Keratinocyte (primary cell): Measurements from ENCODE around the gene SF3A1. TPM values are rescaled to one million over a fixed set of nuclear protein-coding genes. Genes with fewer than 3 reads are reported as not detected.

Experiments
- DNase-seq: peaks from one replicate; pipeline ENCODE4 v3.0.0-alpha.2; 2011; ENCODE audit warnings: low read depth, missing footprints, low spot score
- FAIRE-seq: peaks from 2 replicates; lab custom pipeline; 2011; peaks lifted over from hg19 to GRCh38; lab: Jason Lieb, UNC
- H2AFZ ChIP-seq: 2 replicates; pipeline ENCODE4 v1.6.0; 2012; ENCODE audit warnings: low read length, control low read depth, inconsistent platforms; ENCODE audit not compliant: control insufficient read depth
- H3K27ac ChIP-seq: 2 replicates; pipeline ENCODE4 v1.5.1; 2011; ENCODE audit warnings: low read length; ENCODE audit not compliant: control insufficient read depth, insufficient read depth
- H3K27me3 ChIP-seq: 3 replicates; pipeline ENCODE4 v1.6.0; 2011; ENCODE audit warnings: low read length; ENCODE audit not compliant: control insufficient read depth, insufficient read depth; ENCODE audit errors: extremely low read depth
- H3K36me3 ChIP-seq, 2 experiments: 2 replicates in 1 of 2; 3 replicates in 1 of 2; pipeline ENCODE4 v1.5.1; 2011; ENCODE audit warnings: low read length in 2 of 2, mild to moderate bottlenecking in 1 of 2; ENCODE audit not compliant: control insufficient read depth in 2 of 2, insufficient read depth in 2 of 2; ENCODE audit errors: extremely low read depth in 1 of 2
- H3K4me1 ChIP-seq: 3 replicates; pipeline ENCODE4 v1.5.1; 2011; ENCODE audit warnings: low read length; ENCODE audit not compliant: control insufficient read depth, insufficient read depth; ENCODE audit errors: extremely low read depth
- H3K4me2 ChIP-seq: 3 replicates; pipeline ENCODE4 v1.6.0; 2011; ENCODE audit warnings: low read depth, low read length; ENCODE audit not compliant: control insufficient read depth, insufficient read depth; ENCODE audit errors: extremely low read depth
- H3K4me3 ChIP-seq, 3 experiments: fragments of 200-600 bp in 1 of 3; sonication (generic) in 1 of 3; 2 replicates in 2 of 3; 3 replicates in 1 of 3; pipeline ENCODE4 v1.5.1; 2011 to 2016; ENCODE audit warnings: low read length in 3 of 3, mild to moderate bottlenecking in 3 of 3, control low read depth in 2 of 3, inconsistent platforms in 1 of 3, low read depth in 1 of 3, mixed read lengths in 1 of 3, mixed run types in 1 of 3, moderate library complexity in 1 of 3; ENCODE audit not compliant: control insufficient read depth in 2 of 3, insufficient read depth in 2 of 3; ENCODE audit errors: extremely low read depth in 1 of 3
- H3K79me2 ChIP-seq: 2 replicates; pipeline ENCODE4 v1.6.0; 2012; ENCODE audit warnings: low read length; ENCODE audit not compliant: control insufficient read depth, insufficient read depth
- H3K9ac ChIP-seq: 3 replicates; pipeline ENCODE4 v1.6.0; 2011; ENCODE audit warnings: low read length; ENCODE audit not compliant: control insufficient read depth, insufficient read depth; ENCODE audit errors: extremely low read depth
- H3K9me1 ChIP-seq: 3 replicates; pipeline ENCODE4 v1.6.0; 2011; ENCODE audit warnings: low read length; ENCODE audit not compliant: control insufficient read depth, insufficient read depth; ENCODE audit errors: extremely low read depth
- H3K9me3 ChIP-seq: 2 replicates; pipeline ENCODE4 v1.5.1; 2012; ENCODE audit warnings: low read depth, low read length; ENCODE audit not compliant: control insufficient read depth
- H4K20me1 ChIP-seq: 3 replicates; pipeline ENCODE4 v1.6.0; 2011; ENCODE audit warnings: low read length; ENCODE audit not compliant: control insufficient read depth, insufficient read depth; ENCODE audit errors: extremely low read depth
- CTCF ChIP-seq, 3 experiments: IDR thresholded peaks in 1 of 3; conservative IDR thresholded peaks in 1 of 3; optimal IDR thresholded peaks in 1 of 3; 2 replicates in 2 of 3; 3 replicates in 1 of 3; pipeline versions ENCODE3 to v1.5.1; 2011; ENCODE audit warnings: low read length in 3 of 3, mild to moderate bottlenecking in 3 of 3, moderate library complexity in 2 of 3, control low read depth in 1 of 3, inconsistent platforms in 1 of 3; ENCODE audit not compliant: insufficient read depth in 2 of 3; ENCODE audit errors: extremely low read depth in 1 of 3
- EZH2 ChIP-seq: IDR thresholded peaks from one replicate; pipeline ENCODE4 v1.6.1; 2012; ENCODE audit warnings: inconsistent platforms, mild to moderate bottlenecking, low read length, moderate library complexity
- dilution Hi-C: fragments of 300-500 bp; cut with MboI; formaldehyde crosslinking; loops from one replicate; pipeline ENCODE4 v1.7.0; 2020; ENCODE audit warnings: low sequenced_read_pairs; ENCODE audit not compliant: extremely low pct_ligation_motif_present
- polyA plus RNA-seq, 5 experiments: library from polyadenylated mRNA; depleted of rRNA in 3 of 5; stranded (reverse) in 3 of 5; stranded (forward) in 1 of 5; unstranded in 1 of 5; fragments of >200 nt; gene quantifications; 1 replicate in 1 of 5; 2 replicates in 3 of 5; 3 replicates in 1 of 5; pipeline versions ENCODE4 v1.2.1 to v1.2.3, GENCODE V29; 2011 to 2012; ENCODE audit warnings: missing spikeins in 2 of 5, low read depth in 1 of 5, low replicate concordance in 1 of 5

Gene SF3A1
- polyA plus RNA-seq, 1 donor (not counting 4 experiments of a cell fraction or from before 2014, with no cell fraction given), result 34.2 TPM

- no peaks in the 10 kb centered on the region for H3K9me1 ChIP-seq
- no peaks in the 10 kb centered on the region for H3K9me3 ChIP-seq
- dilution Hi-C loops, result no loop called here
- peaks cover 32% of the 10 kb centered on the region for H3K4me1 ChIP-seq
- H3K9ac ChIP-seq, result no peak overlapping the region
- peaks cover 39 to 41% of the 10 kb centered on the region in 2 experiments for H3K36me3 ChIP-seq
- DNase-seq (no peak), FAIRE-seq (no peak)
- no peak overlapping the region for H3K4me3 ChIP-seq
- H2AFZ ChIP-seq, result no peak overlapping the region
- TF ChIP-seq CTCF (optimal IDR thresholded peaks at IDR 0.05 in 1 of 3, IDR thresholded peaks at IDR 0.05 in 1 of 3, conservative IDR thresholded peaks at IDR 0.05 in 1 of 3; ENCODE audit: extremely low read depth in 1 of 3, insufficient read depth in 2 of 3, low read length in 3 of 3), result no peak
- TF ChIP-seq EZH2, result no peak
- no peak overlapping the region for H3K4me2 ChIP-seq
- peaks cover 4% of the 10 kb centered on the region for H4K20me1 ChIP-seq
- no peaks in the 10 kb centered on the region for H3K27me3 ChIP-seq
- no peak overlapping the region for H3K27ac ChIP-seq
- H3K79me2 ChIP-seq, result no peaks in the 10 kb centered on the region
These were observed 62.6 kb downstream of the SF3A1 start for GRCh38 chr22:30294066-30294465.

GRCh38 chr22:30293026-30293425 is 63.7 kb downstream of the SF3A1 start:
- no peaks in the 10 kb centered on the region for H4K20me1 ChIP-seq
- H3K9me3 ChIP-seq, result no peaks in the 10 kb centered on the region
- no peak overlapping the region for H3K4me2 ChIP-seq
- FAIRE-seq, result no peak
- H3K36me3 ChIP-seq, result peaks cover 35 to 37% of the 10 kb centered on the region in 2 experiments
- no peak overlapping the region for H3K27ac ChIP-seq
- no peak overlapping the region for H2AFZ ChIP-seq
- H3K9me1 ChIP-seq, result no peaks in the 10 kb centered on the region
- no peaks in the 10 kb centered on the region for H3K27me3 ChIP-seq
- no peaks in the 10 kb centered on the region for H3K79me2 ChIP-seq
- H3K9ac ChIP-seq, result no peak overlapping the region
- peaks cover 27% of the 10 kb centered on the region for H3K4me1 ChIP-seq
- no peak for DNase-seq
- no peak overlapping the region for H3K4me3 ChIP-seq
- dilution Hi-C loops, result no loop called here
- no peak for TF ChIP-seq CTCF (optimal IDR thresholded peaks at IDR 0.05 in 1 of 3, IDR thresholded peaks at IDR 0.05 in 1 of 3, conservative IDR thresholded peaks at IDR 0.05 in 1 of 3; ENCODE audit: extremely low read depth in 1 of 3, insufficient read depth in 2 of 3, low read length in 3 of 3)
